Panc1 (cell line): ENCODE measurements around the gene TAS1R2. TPM values are rescaled to one million over a fixed set of nuclear protein-coding genes. Genes with fewer than 3 reads are reported as not detected.

ENCODE experiments used
- ATAC-seq: fragments of 200-7000 bp; cut with Tn5 transposase; 2 replicates; pipeline ENCODE4 v1.9.1; 2020; ENCODE audit warnings: mild to moderate bottlenecking, moderate library complexity
- BruUV-seq: library from RNA; stranded (reverse); fragments of 400-500 nt; replicated peaks from 2 replicates; lab custom pipeline; 2021; lab: Mats Ljungman, UMichigan
- CTCF ChIA-PET: fragments of 300-600 bp; sonication (Branson Sonifier 250); formaldehyde crosslinking; loops from one replicate; lab custom pipeline; 2022; ENCODE audit warnings: antibody characterized with exemption; lab: Charles Lee
- POLR2A ChIA-PET: fragments of 300-600 bp; sonication (Branson Sonifier 250); formaldehyde crosslinking; loops from one replicate; lab custom pipeline; 2022; ENCODE audit warnings: antibody characterized with exemption; lab: Charles Lee
- DNase-seq: peaks from one replicate; pipeline ENCODE4 v3.0.0-alpha.2; 2010; ENCODE audit warnings: low read depth, low spot score
- H3K27ac ChIP-seq: 2 replicates; pipeline ENCODE4 v1.5.1; 2011; ENCODE audit warnings: mild to moderate bottlenecking, low read length, inconsistent platforms
- H3K27me3 ChIP-seq: fragments of 200-500 bp; sonication (Bioruptor generic); 2 replicates; pipeline ENCODE4 v1.6.0; 2014; ENCODE audit warnings: low read length, inconsistent platforms; ENCODE audit not compliant: control insufficient read depth, insufficient read depth
- H3K36me3 ChIP-seq: fragments of 200-500 bp; sonication (Bioruptor generic); 2 replicates; pipeline ENCODE4 v1.5.1; 2014; ENCODE audit warnings: inconsistent platforms, mild to moderate bottlenecking, low read length, moderate library complexity; ENCODE audit not compliant: control insufficient read depth, insufficient read depth
- H3K4me1 ChIP-seq: 2 replicates; pipeline ENCODE4 v1.5.1; 2011; ENCODE audit warnings: inconsistent platforms, mild to moderate bottlenecking, low read length, moderate library complexity; ENCODE audit not compliant: control insufficient read depth, insufficient read depth
- H3K4me3 ChIP-seq, 2 experiments: 2 replicates each; pipeline ENCODE4 v1.5.1; 2011 to 2012; ENCODE audit warnings: low read depth in 2 of 2, low read length in 2 of 2, mild to moderate bottlenecking in 2 of 2, inconsistent platforms in 1 of 2, moderate library complexity in 1 of 2
- H3K9me3 ChIP-seq: fragments of 200-500 bp; sonication (Bioruptor generic); 2 replicates; pipeline ENCODE4 v1.5.1; 2014; ENCODE audit warnings: low read depth, mild to moderate bottlenecking, inconsistent platforms, low read length, moderate library complexity; ENCODE audit not compliant: control insufficient read depth, insufficient read depth
- CTCF ChIP-seq: fragments of 450-650 bp; IDR thresholded peaks from 2 replicates; pipeline ENCODE4 v1.5.1; 2017; ENCODE audit warnings: mild to moderate bottlenecking
- POLR2AphosphoS5 ChIP-seq: IDR thresholded peaks from 2 replicates; pipeline ENCODE4 v1.6.1; 2012; ENCODE audit warnings: mild to moderate bottlenecking, low read depth, low read length, moderate library complexity
- REST ChIP-seq, 2 experiments: IDR thresholded peaks; 2 replicates each; pipeline ENCODE4 v1.6.1; 2011 to 2012; ENCODE audit warnings: low read depth in 2 of 2, control low read depth in 1 of 2, low read length in 1 of 2, mild to moderate bottlenecking in 1 of 2, moderate library complexity in 1 of 2; ENCODE audit not compliant: insufficient read depth in 1 of 2
- SIN3A ChIP-seq: IDR thresholded peaks from 2 replicates; pipeline ENCODE4 v1.6.1; 2012; ENCODE audit warnings: low read depth, mild to moderate bottlenecking, low read length, moderate library complexity, borderline replicate concordance; ENCODE audit not compliant: insufficient read depth
- TCF7L2 ChIP-seq: IDR thresholded peaks from 2 replicates; pipeline ENCODE4 v1.6.1; 2011; ENCODE audit warnings: mild to moderate bottlenecking, low read depth, low read length, inconsistent platforms
- in situ Hi-C: cut with HindIII; loops from 2 replicates; pipeline ENCODE4 v1.10.0; 2016; ENCODE audit warnings: low sequenced_read_pairs, low pct_unique_long_range_greater_than_20kb
- intact Hi-C: fragments of 100-400 bp; cut with micrococcal nuclease; formaldehyde crosslinking; loops from one replicate; pipeline ENCODE4 v1.10.0; 2022; ENCODE audit not compliant: unreplicated experiment
- total RNA-seq: library from RNA; stranded (reverse); gene quantifications from one replicate; pipeline ENCODE4 v1.2.1, GENCODE V29; 2021; ENCODE audit not compliant: unreplicated experiment

The TAS1R2 gene
- total RNA-seq, 1 experiment from 2014 or later: not detected

- ATAC-seq: no peak
- ChIA-PET CTCF (interaction anchor here (0.6 to 1.7 kb wide), 2 partner anchors 51 to 221 kb away, joined by 3 to 6 read pairs; no protein-coding TSS in a partner anchor), POLR2A (no interaction called here)
- no TSS peak for BruUV-seq
- intact Hi-C loops (no loop called here), in situ Hi-C loops (no loop called here)
- H3K9me3 ChIP-seq: no peaks in the 10 kb centered on the region
- no peak overlapping the region for H3K27ac ChIP-seq
- no peaks in the 10 kb centered on the region; the same call in 1 of the 2 replicates for H3K36me3 ChIP-seq
- H3K4me3 ChIP-seq: no peak overlapping the region
- H3K4me1 ChIP-seq: no peaks in the 10 kb centered on the region
- DNase-seq: no peak
- TF ChIP-seq REST (IDR thresholded peaks at IDR 0.05; ENCODE audit: insufficient read depth in 1 of 2, low read depth in 2 of 2, low read length in 1 of 2) (no peak), CTCF (no peak), SIN3A (no peak), POLR2AphosphoS5 (no peak), TCF7L2 (no peak)
- H3K27me3 ChIP-seq: no peaks in the 10 kb centered on the region
Observed at GRCh38 chr1:18819203-18819602, 40.3 kb downstream of the TAS1R2 start.

GRCh38 chr1:18817795-18818435, 41.5 kb downstream of the TAS1R2 start:
- H3K4me1 ChIP-seq: no peaks in the 10 kb centered on the region
- in situ Hi-C loops (no loop called here), intact Hi-C loops (no loop called here)
- H3K9me3 ChIP-seq: no peaks in the 10 kb centered on the region
- BruUV-seq: no TSS peak
- H3K27me3 ChIP-seq: no peaks in the 10 kb centered on the region
- no peak overlapping the region for H3K4me3 ChIP-seq
- POLR2A ChIA-PET: no interaction called here
- DNase-seq (no peak), ATAC-seq (no peak)
- CTCF ChIA-PET: no interaction called here
- H3K36me3 ChIP-seq: no peaks in the 10 kb centered on the region; the same call in 1 of the 2 replicates
- no peak overlapping the region for H3K27ac ChIP-seq
- TF ChIP-seq REST (IDR thresholded peaks at IDR 0.05; ENCODE audit: insufficient read depth in 1 of 2, low read depth in 2 of 2, low read length in 1 of 2): no peak
- no peak for TF ChIP-seq TCF7L2
- no peak for TF ChIP-seq CTCF
- no peak for TF ChIP-seq SIN3A
- no peak for TF ChIP-seq POLR2AphosphoS5
